GM19099 (cell line): ENCODE data around the gene CLEC4G.

Source experiments
- POLR2A ChIP-seq: IDR thresholded peaks from 3 replicates; pipeline ENCODE4 v1.6.1; 2011; ENCODE audit warnings: low read depth; ENCODE audit not compliant: insufficient read length; ENCODE audit errors: extremely low read depth

Gene CLEC4G

DNA sequence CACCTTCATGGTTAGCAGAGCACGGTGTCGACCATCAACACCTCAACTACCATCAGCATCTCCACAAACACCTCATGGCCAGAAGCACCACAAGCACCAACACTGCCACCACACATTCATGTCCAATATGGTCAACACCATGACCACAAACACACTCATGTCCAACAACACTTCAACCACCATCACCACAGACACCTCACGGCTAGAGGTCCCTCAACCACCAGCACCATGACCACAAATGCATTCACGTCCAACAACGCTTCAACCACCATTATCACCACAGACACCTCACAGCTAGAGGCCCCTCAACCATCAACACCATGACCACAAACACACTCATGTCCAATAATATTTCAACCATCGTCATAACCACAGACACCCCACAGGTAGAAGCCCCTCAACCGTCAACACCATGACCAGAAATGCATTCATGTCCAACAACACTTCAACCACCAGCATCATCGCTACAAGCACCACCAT is 41.1 kb downstream of the CLEC4G start:
- no peak for TF ChIP-seq POLR2A

- TF ChIP-seq POLR2A = no peak
These were observed 42.7 kb downstream of the CLEC4G start for GRCh38 chr19:7689165-7689564.

GRCh38 chr19:7687177-7687576 is 44.7 kb downstream of the CLEC4G start:
- TF ChIP-seq POLR2A = no peak

- TF ChIP-seq POLR2A = no peak
These were observed 46.1 kb downstream of the CLEC4G start for GRCh38 chr19:7685546-7686445.

- TF ChIP-seq POLR2A = no peak
These were observed 49.6 kb downstream of the CLEC4G start for GRCh38 chr19:7682175-7682855.

DNA sequence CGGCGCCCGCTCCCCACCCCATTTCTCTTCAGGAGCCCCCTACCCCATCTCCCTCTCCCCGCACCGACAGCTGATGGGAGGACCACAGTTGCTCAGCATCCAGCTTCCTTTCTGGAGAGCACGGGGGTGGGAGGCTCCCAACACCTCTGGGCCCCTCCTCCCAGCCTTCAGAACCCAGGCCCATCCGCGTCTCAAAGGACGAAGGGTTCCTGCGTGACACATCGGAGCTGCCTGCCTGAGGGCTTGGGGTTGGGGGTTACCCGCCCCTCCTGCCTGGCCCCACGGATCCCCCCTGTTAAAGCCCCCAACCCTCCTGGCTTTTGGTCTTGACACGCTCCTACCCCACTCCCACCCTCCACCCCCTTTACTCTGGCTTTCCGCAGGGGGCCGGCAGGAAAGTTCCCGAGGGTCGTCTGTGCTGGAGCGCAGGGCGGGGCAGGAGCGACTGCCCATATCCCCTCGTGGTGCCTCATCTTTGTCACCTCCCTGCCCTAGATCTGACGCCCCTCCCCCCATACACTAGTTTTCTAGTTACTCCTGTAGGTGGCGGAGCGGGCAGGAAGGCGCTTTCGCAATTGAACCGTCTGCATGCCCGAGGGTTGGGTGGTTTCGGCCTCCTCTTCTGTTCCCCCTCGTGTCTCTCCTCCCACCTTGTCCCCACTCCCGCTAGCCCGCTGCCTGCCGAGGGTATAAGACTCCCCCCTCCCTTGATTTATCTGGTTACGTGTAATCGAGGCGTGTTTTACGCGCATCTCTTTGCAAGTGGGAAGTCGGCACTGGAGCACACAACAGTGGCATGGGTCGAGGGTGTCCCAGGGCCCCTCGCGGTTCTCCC is 50.4 kb downstream of the CLEC4G start:
- TF ChIP-seq POLR2A = peak; percentile 25

DNA sequence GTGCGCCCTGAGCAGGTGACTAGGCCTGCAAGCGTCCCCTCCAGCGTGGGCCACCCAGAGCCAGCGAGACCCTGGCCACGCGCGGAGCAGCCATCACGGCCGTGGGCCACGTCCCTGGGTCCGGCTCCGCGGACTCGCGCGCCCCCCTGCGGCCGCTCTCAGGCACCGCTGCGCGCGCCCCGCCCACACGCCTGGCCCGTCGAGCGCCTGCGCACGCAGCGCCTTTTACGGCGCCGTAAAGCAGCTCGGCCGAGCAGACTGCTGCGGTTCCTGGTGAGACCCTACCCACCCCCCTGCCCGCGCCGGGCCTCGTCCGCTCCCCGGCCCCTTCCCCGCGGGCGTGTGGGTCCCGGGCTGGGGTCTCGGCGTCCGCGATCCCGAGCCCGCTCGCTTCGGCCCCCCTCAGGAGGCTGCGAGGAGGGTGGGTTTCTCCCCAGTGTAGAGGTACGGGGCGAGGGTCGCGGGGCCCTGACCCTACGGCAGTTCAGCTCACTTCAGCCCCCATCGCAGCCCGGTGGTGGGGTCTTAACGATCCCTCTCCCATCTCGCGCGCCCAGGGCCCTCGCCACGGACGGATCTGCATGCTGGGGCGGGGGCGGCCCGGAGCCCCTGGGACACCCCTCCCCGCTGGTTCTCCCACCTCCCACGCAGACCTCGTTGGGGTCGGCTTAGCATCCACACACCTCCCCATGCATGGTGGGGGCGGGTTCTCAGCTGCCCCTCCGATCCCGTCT is 51.1 kb downstream of the CLEC4G start, which contains the start of gene TRAPPC5:
Gene TRAPPC5 (plus strand): TSS at position 228 of the 734 bp plus-strand sequence. CDS start 1,421 bp downstream, outside the sequence.
- peak; percentile 56 for TF ChIP-seq POLR2A

DNA sequence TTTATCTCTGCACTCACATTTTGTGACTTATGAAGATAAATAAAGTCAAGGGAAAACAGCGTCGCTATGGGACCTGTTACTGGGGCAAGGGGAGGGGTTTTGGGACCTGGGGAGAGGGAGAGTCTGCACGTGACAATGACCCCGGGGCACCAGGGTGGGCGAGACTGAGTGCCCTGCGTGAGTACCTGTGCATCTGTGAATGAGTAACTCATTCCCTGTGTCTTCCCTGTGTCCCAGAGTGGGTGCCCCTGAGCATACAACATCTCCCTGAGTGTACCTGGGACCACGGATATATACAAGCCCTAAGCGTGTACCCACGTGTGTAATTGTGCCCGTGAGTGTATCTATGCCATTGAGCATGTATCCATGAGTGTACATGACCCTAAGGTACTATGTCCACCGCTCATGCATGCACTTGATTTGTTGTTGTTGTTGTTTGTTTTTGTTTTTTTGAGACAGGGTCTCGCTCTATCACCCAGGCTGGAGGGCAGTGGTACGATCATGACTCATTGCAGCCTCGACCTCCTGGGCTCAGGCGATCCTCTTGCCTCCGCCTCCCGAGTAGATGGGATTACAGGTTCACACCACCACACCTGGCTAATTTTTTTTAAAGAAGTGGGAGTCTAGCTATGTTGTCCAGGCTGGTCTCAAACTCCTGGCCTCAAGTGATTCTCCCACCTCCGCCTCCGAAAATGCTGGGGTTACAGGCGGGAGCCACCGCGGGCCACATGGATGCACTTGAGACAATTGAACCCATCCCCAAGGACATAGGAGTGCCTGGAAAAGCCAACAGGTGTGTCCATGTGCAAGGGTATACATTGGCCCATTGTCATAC is 51.9 kb downstream of the CLEC4G start:
- no peak for TF ChIP-seq POLR2A

DNA sequence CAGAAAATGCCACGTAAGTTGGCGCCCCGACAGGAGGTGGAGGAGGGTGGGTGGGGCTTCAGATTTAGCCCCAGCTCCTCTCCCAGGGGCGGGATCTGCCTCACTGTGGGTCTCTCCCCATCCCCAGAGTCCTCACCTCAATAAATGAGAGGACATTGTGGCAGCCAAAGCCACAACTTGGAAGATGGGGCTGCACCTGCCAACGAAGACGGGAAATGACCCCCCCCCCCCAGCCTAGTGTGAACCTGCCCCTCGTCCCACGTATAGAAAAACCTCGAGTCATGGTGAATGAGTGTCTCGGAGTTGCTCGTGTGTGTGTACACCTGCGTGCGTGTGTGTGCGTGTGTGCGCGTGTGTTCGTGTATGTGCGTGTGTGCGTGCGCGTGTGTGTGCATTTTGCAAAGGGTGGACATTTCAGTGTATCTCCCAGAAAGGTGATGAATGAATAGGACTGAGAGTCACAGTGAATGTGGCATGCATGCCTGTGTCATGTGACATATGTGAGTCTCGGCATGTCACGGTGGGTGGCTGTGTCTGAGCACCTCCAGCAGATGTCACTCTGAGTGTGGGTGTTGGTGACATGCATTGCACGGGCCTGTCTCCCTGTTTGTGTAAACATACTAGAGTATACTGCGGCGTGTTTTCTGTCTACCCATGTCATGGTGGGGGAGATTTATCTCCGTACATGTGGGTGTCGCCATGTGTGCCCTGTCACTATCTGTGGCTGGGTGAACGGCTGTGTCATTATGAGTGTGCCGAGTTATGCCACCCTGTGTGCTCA is 52.7 kb downstream of the CLEC4G start:
- no peak for TF ChIP-seq POLR2A
